Glutamatergic neuron (in vitro differentiated cells): Measurements from ENCODE around the gene NMD3. TPM values are rescaled to one million over a fixed set of nuclear protein-coding genes. Genes with fewer than 3 reads are reported as not detected.
"Not testable (repeated sequence)": the region's sequence is repeated elsewhere in the genome, so short reads cannot be mapped to it uniquely, and the experiment has no call there.

Experiments
- DNase-seq: peaks from one replicate; pipeline ENCODE4 v3.0.0; 2022
- H3K27ac Mint-ChIP-seq: one replicate; pipeline ENCODE4 v1.8.0; 2020; ENCODE audit warnings: mild to moderate bottlenecking, mixed read lengths, inconsistent platforms; ENCODE audit not compliant: unreplicated experiment
- H3K27me3 Mint-ChIP-seq: one replicate; pipeline ENCODE4 v1.8.0; 2020; ENCODE audit warnings: mild to moderate bottlenecking, moderate library complexity, mixed read lengths, inconsistent platforms; ENCODE audit not compliant: unreplicated experiment
- H3K36me3 Mint-ChIP-seq: one replicate; pipeline ENCODE4 v1.8.0; 2020; ENCODE audit warnings: mild to moderate bottlenecking, mixed read lengths, inconsistent platforms; ENCODE audit not compliant: unreplicated experiment
- H3K4me1 Mint-ChIP-seq: one replicate; pipeline ENCODE4 v1.8.0; 2020; ENCODE audit warnings: mild to moderate bottlenecking, low read depth, mixed read lengths, inconsistent platforms; ENCODE audit not compliant: unreplicated experiment
- H3K4me3 Mint-ChIP-seq: one replicate; pipeline ENCODE4 v1.8.0; 2020; ENCODE audit warnings: mild to moderate bottlenecking, mixed read lengths, inconsistent platforms; ENCODE audit not compliant: unreplicated experiment
- H3K9me3 Mint-ChIP-seq: one replicate; pipeline ENCODE4 v1.8.0; 2020; ENCODE audit warnings: mild to moderate bottlenecking, moderate library complexity, mixed read lengths, inconsistent platforms; ENCODE audit not compliant: unreplicated experiment
- total RNA-seq: library from RNA; stranded (reverse); fragmentation: NEBNext Ultra II Directional; extraction: Animal tissue kit (Norgen Biotek cat#: 25700); gene quantifications from one replicate; pipeline ENCODE4 v1.2.1, GENCODE V29; 2021; ENCODE audit not compliant: unreplicated experiment
- TF ChIP-seq, protein P1 (sequence below): fragments of 200-600 bp; sonication (generic); IDR thresholded peaks from one replicate; pipeline ENCODE4 v1.5.0; 2021; ENCODE audit not compliant: partially characterized antibody, unreplicated experiment

Gene NMD3
- total RNA-seq, 1 donor from 2014 or later, result 49.3 TPM

DNA sequence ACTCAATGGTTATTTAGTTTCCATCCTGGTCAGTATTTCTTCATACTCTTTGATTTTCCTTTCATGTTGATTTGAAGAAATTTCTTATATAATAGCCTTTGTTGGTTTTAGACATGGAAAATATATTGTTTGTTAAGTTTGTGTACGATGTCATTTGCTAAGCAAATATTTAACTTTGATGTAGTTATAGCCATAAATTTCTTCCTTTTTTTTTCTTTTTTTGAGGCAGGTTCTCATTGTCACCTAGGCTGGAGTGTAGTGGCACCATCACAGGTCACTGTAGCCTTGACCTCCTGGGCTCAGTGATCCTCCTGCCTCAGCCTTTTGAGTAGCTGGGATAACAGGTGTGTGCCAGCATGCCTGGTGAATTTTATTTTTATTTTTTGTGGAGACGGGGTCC is 51.4 kb downstream of the NMD3 start:
- Mint-ChIP-seq H3K4me1 (no peaks in the 10 kb centered on the region), H3K4me3 (no peak overlapping the region), H3K27me3 (no peaks in the 10 kb centered on the region), H3K27ac (no peak overlapping the region), H3K36me3 (peaks cover 18% of the 10 kb centered on the region), H3K9me3 (peaks cover 3% of the 10 kb centered on the region)
- no peak for DNase-seq
- TF ChIP-seq, protein P1, sequence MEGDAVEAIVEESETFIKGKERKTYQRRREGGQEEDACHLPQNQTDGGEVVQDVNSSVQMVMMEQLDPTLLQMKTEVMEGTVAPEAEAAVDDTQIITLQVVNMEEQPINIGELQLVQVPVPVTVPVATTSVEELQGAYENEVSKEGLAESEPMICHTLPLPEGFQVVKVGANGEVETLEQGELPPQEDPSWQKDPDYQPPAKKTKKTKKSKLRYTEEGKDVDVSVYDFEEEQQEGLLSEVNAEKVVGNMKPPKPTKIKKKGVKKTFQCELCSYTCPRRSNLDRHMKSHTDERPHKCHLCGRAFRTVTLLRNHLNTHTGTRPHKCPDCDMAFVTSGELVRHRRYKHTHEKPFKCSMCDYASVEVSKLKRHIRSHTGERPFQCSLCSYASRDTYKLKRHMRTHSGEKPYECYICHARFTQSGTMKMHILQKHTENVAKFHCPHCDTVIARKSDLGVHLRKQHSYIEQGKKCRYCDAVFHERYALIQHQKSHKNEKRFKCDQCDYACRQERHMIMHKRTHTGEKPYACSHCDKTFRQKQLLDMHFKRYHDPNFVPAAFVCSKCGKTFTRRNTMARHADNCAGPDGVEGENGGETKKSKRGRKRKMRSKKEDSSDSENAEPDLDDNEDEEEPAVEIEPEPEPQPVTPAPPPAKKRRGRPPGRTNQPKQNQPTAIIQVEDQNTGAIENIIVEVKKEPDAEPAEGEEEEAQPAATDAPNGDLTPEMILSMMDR, result no peak

DNA sequence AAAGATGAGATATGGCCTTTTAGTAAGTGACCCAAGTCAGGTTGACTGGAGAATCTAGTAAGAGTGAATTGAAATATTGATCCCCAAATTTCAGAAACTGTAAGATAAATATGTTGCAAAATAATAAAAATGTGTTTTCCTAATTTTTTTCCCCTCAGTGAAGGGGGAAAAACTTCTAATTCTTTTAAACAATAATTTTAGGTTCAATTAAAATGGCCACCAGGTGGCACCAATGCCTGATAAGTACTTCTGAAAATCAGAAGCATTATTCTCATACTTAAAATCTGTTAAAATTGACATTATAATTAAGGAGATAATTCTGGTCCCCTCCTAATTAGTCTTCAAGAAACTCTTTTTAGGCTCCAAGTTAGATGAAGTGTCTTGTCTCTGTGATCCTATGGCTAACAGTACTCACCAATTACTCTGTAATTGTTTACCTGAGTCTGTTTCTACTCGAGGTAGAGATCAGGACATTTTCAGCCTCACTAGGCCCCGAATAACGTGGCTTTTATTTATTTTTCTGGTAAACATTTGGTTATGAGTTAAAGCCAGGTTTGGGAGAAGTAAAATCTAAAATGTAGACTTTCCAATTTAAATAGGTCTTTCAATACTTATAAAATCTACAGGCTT is 52.6 kb downstream of the NMD3 start:
- Mint-ChIP-seq H3K27me3 (no peaks in the 10 kb centered on the region), H3K36me3 (peaks cover 25% of the 10 kb centered on the region)
- no peak for DNase-seq

DNA sequence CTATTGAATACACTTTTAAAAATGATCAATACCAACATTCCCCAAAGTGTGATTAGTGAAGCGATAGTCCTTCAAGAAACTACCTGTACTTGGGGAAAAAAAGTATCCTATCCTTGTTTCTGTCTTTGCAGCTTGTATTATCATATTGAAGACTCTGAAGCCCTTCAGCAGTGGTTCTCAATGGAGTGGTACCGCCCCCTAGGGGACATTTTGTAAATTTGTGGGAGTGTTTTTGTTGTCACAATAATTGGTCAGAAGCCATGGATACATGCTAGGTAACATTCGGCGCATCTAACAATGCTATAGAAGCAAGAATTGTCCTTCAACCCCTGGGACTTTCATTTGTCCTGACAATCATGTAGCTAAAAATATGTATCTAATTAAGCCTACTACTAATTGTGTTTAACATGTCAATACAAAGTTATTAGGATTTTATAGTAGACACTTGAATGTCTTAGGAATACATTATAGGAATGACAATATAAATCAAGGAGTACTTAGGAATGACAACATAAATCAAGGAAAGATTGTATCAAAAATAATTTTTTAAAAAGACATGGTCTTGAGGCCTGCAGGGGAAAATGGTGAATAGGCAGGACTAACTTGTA is 53.7 kb downstream of the NMD3 start:
- Mint-ChIP-seq H3K4me1 (no peaks in the 10 kb centered on the region), H3K36me3 (peaks cover 36% of the 10 kb centered on the region), H3K27me3 (no peaks in the 10 kb centered on the region), H3K27ac (no peak overlapping the region), H3K4me3 (no peak overlapping the region), H3K9me3 (peaks cover 6% of the 10 kb centered on the region)
- DNase-seq, result peak; percentile 47
- TF ChIP-seq, protein P1, result peak; percentile 83

More for the DNA sequence above, 52.6 kb downstream of the NMD3 start:
- TF ChIP-seq, protein P1, result peak; percentile 87
- H3K4me1 Mint-ChIP-seq, result no peaks in the 10 kb centered on the region
- no peak overlapping the region for H3K27ac Mint-ChIP-seq
- H3K4me3 Mint-ChIP-seq, result no peak overlapping the region
- H3K9me3 Mint-ChIP-seq, result peaks cover 3% of the 10 kb centered on the region

DNA sequence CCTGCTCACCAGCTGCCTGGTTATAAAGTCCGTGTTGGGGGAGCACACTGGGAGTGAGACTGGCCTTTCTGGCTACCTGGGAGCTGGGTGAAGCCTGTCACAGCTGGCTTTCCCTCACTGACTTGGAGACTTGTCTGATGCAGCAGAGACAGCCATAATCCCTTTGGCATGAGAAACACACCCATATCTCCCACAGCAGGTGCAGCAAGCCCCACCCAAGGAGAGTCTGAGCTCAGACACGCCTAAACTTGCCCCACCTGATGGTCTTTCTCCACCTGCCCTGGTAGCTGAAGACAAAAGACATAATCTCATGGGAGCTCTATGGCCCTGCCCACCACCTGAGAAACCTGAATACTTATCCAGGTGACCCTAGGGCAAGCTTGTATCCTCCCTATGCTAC is 54.8 kb downstream of the NMD3 start:
- H3K36me3 Mint-ChIP-seq, result peaks cover 39% of the 10 kb centered on the region
- no peaks in the 10 kb centered on the region for H3K4me1 Mint-ChIP-seq
- H3K27ac Mint-ChIP-seq, result no peak overlapping the region
- TF ChIP-seq, protein P1, result no peak
- H3K27me3 Mint-ChIP-seq, result no peaks in the 10 kb centered on the region
- no peak for DNase-seq
- peaks cover 6% of the 10 kb centered on the region for H3K9me3 Mint-ChIP-seq
- H3K4me3 Mint-ChIP-seq, result no peak overlapping the region

DNA sequence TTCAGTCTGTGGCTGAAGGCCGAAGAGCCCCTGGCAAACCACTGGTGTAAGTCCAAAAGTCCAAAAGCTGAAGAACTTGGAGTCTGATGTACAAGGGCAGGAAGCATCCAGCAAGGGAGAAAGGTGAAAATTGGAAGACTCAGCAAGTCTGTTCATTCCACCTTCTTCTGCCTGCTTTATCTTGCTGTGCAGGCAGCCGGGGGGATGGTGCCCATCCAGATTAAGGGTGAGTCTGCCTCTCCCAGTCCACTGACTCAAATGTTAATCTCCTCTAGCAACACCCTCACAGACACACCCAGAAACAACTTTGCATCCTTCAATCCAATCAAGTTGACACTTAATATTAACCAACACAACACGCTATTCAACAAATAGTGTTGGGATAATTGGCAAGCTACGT is 61.3 kb downstream of the NMD3 start:
- peaks cover 46% of the 10 kb centered on the region for H3K36me3 Mint-ChIP-seq
- DNase-seq, H3K4me1 Mint-ChIP-seq, H3K9me3 Mint-ChIP-seq, H3K27me3 Mint-ChIP-seq, H3K4me3 Mint-ChIP-seq, H3K27ac Mint-ChIP-seq: not testable (repeated sequence)
